ENCODE results near the gene LRMDA. TPM values are rescaled to one million over a fixed set of nuclear protein-coding genes. Genes with fewer than 3 reads are reported as not detected.

Gene LRMDA
- total RNA-seq, 2 experiments from 2014 or later, result not detected

- no peak for DNase-seq (ENCODE audit: low spot score)
- ChIA-PET POLR2A (no interaction called here), CTCF (ENCODE audit: unreplicated experiment) (no interaction called here)
- Histone ChIP-seq H3K9me3 (ENCODE audit: low read length) (no peaks in the 10 kb centered on the region), H3K4me3 (ENCODE audit: low read depth, low read length, poor library complexity, severe bottlenecking) (no peak overlapping the region), H3K9me2 (ENCODE audit: insufficient read depth, low read length) (no peaks in the 10 kb centered on the region), H3K79me2 (ENCODE audit: insufficient read depth, low read depth, low read length) (no peaks in the 10 kb centered on the region), H3K36me3 (ENCODE audit: insufficient read depth, low read length) (no peaks in the 10 kb centered on the region), H2AFZ (ENCODE audit: low read length) (no peak overlapping the region), H3K4me1 (ENCODE audit: insufficient read depth, low read length, poor library complexity, severe bottlenecking) (no peaks in the 10 kb centered on the region), H3K27ac (ENCODE audit: low read depth, low read length, poor library complexity, severe bottlenecking) (no peak overlapping the region), H3K4me2 (ENCODE audit: low read length) (no peak overlapping the region), H4K20me1 (ENCODE audit: insufficient read depth, low read length) (no peaks in the 10 kb centered on the region)
- TF ChIP-seq EZH2phosphoT487 (IDR thresholded peaks at IDR 0.05; ENCODE audit: borderline replicate concordance, low read depth, low read length) (no peak), CTCF (conservative IDR thresholded peaks at IDR 0.05; ENCODE audit: low read length) (no peak)
- intact Hi-C loops (cut with micrococcal nuclease; ENCODE audit: unreplicated experiment), result no loop called here
- BruUV-seq (replicated peaks), result no TSS peak
These were observed 437.1 kb downstream of the LRMDA start for GRCh38 chr10:75868574-75868973.

GRCh38 chr10:75870039-75870645 lies 438.7 kb downstream of the LRMDA start:
- H3K4me3 ChIP-seq (ENCODE audit: low read depth, low read length, poor library complexity, severe bottlenecking), result no peak overlapping the region
- H3K9me2 ChIP-seq (ENCODE audit: insufficient read depth, low read length), result no peaks in the 10 kb centered on the region
- no TSS peak for BruUV-seq (replicated peaks)
- no peak overlapping the region for H3K4me2 ChIP-seq (ENCODE audit: low read length)
- no peaks in the 10 kb centered on the region for H4K20me1 ChIP-seq (ENCODE audit: insufficient read depth, low read length)
- no peak overlapping the region for H2AFZ ChIP-seq (ENCODE audit: low read length)
- no peak for DNase-seq (ENCODE audit: low spot score)
- no peaks in the 10 kb centered on the region for H3K4me1 ChIP-seq (ENCODE audit: insufficient read depth, low read length, poor library complexity, severe bottlenecking)
- intact Hi-C loops (cut with micrococcal nuclease; ENCODE audit: unreplicated experiment), result no loop called here
- H3K9me3 ChIP-seq (ENCODE audit: low read length), result no peaks in the 10 kb centered on the region
- TF ChIP-seq CTCF (conservative IDR thresholded peaks at IDR 0.05; ENCODE audit: low read length) (no peak), EZH2phosphoT487 (IDR thresholded peaks at IDR 0.05; ENCODE audit: borderline replicate concordance, low read depth, low read length) (no peak)
- no peaks in the 10 kb centered on the region for H3K79me2 ChIP-seq (ENCODE audit: insufficient read depth, low read depth, low read length)
- H3K36me3 ChIP-seq (ENCODE audit: insufficient read depth, low read length), result no peaks in the 10 kb centered on the region
- no peak overlapping the region for H3K27ac ChIP-seq (ENCODE audit: low read depth, low read length, poor library complexity, severe bottlenecking)
- CTCF ChIA-PET (ENCODE audit: unreplicated experiment), result no interaction called here
- POLR2A ChIA-PET, result no interaction called here

GRCh38 chr10:75875740-75876139 lies 444.3 kb downstream of the LRMDA start:
- ChIA-PET CTCF (ENCODE audit: unreplicated experiment) (no interaction called here), POLR2A (no interaction called here)
- no peaks in the 10 kb centered on the region for H3K9me2 ChIP-seq (ENCODE audit: insufficient read depth, low read length)
- no peaks in the 10 kb centered on the region for H3K36me3 ChIP-seq (ENCODE audit: insufficient read depth, low read length)
- no peak overlapping the region for H2AFZ ChIP-seq (ENCODE audit: low read length)
- H3K9me3 ChIP-seq (ENCODE audit: low read length), result no peaks in the 10 kb centered on the region
- H4K20me1 ChIP-seq (ENCODE audit: insufficient read depth, low read length), result no peaks in the 10 kb centered on the region
- BruUV-seq (replicated peaks), result no TSS peak
- no peak overlapping the region for H3K4me2 ChIP-seq (ENCODE audit: low read length)
- H3K27ac ChIP-seq (ENCODE audit: low read depth, low read length, poor library complexity, severe bottlenecking), result no peak overlapping the region
- intact Hi-C loops (cut with micrococcal nuclease; ENCODE audit: unreplicated experiment), result no loop called here
- H3K4me3 ChIP-seq (ENCODE audit: low read depth, low read length, poor library complexity, severe bottlenecking), result no peak overlapping the region
- TF ChIP-seq CTCF (conservative IDR thresholded peaks at IDR 0.05; ENCODE audit: low read length), result no peak
- TF ChIP-seq EZH2phosphoT487 (IDR thresholded peaks at IDR 0.05; ENCODE audit: borderline replicate concordance, low read depth, low read length), result no peak
- no peaks in the 10 kb centered on the region for H3K4me1 ChIP-seq (ENCODE audit: insufficient read depth, low read length, poor library complexity, severe bottlenecking)
- no peak for DNase-seq (ENCODE audit: low spot score)
- H3K79me2 ChIP-seq (ENCODE audit: insufficient read depth, low read depth, low read length), result no peaks in the 10 kb centered on the region

All from OCI-LY7 (cell line).